GM19463 (cell line): ENCODE results near the gene AKAP10.
"Not testable (repeated sequence)": the region's sequence is repeated elsewhere in the genome, so short reads cannot be mapped to it uniquely, and the experiment has no call there.

ENCODE experiments used
- ATAC-seq: cut with Tn5 transposase; IDR thresholded peaks from one replicate; pipeline ENCODE4 v1.9.1; 2021; ENCODE audit warnings: mild to moderate bottlenecking, moderate library complexity; ENCODE audit not compliant: unreplicated experiment

The AKAP10 gene

DNA sequence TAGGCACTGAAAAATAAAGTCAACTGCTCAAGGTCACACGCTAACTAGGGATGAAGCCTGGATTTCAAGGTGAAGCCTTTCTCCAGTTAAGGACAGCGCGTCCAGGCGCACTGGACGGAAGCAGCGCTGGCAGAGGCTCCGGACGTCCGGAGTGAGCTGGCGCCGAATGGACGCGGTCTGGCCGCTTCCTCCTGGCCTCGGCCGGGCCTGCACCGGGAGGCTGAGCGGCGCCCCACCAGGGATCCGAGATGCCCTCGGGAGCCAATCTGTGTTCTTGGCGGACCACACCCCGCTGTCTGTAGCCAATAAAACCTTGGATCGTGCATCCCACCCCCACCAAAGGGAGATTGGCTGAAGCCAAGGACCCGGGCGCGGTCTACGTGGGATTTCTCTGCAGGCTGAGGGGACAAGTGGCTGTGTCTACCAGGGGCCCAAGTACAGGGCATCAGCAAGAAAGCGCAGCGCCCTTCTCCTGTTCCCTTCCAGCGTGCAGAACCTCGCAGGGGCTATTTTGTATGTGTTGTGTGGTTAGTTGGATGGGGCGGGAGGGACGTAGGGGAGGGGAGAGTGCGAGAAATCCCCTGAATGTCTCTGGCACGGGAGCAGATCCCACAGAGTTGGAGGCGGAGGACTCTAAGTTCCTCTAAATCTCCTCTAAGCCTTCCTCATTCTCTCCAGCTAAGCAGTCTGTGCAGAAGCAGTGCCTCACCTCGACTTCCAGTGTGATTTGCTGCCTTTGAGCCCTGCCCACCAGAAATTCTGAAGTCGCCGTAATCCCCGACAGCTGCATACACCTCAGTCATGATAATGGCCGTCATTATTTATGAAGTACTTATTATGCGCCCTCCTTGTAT lies 2.5 kb upstream of the AKAP10 start:
- ATAC-seq = no peak

DNA sequence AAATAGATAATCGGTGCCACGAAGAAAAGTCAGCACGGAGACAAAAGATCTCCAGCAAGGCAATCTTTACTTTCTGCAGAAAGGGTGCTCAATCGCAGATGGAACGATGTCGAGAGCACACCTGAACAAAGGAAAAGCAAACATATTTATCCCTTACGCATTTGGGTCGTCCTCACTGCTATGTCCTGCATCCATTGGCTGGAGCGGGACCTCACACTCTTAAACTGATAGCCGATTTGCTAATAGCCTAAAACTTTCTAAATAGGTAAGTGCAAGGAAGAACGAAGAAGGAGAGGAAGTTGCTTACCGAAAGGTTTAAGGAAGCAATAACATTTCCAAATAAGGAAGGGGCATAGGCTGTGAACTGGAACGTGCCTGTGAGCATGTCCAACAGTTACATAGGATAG lies 1.2 kb upstream of the AKAP10 start:
- ATAC-seq = no peak

DNA sequence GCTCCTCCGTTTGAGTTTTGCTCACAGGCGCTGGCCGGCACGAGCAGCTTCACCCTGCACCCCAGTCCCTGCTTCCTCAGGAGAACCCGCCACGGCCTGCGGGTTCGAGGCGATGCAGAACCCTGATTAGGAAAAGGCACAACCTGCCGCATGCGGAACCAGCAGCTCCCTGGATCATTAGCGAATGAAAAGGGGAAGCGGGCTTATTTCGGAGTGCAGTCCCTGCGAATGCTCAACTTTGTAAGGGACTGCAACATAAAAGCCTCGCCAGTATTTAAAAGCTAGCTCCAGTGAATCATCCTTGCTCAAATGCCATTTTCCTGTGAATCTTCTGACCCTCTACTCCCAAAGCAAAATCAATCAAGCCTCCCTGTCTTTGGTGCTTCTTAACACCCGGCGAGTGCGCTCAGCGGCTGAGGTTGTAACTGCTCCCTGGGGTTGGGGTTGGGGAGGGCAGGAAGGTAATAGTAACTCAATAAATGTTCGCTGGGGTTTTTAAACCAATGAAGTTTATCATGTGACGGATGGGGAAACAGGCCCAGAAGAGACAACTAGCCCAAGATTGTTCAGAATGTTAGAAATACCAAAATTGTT lies 678 bp upstream of the AKAP10 start:
- ATAC-seq = peak; percentile 30

DNA sequence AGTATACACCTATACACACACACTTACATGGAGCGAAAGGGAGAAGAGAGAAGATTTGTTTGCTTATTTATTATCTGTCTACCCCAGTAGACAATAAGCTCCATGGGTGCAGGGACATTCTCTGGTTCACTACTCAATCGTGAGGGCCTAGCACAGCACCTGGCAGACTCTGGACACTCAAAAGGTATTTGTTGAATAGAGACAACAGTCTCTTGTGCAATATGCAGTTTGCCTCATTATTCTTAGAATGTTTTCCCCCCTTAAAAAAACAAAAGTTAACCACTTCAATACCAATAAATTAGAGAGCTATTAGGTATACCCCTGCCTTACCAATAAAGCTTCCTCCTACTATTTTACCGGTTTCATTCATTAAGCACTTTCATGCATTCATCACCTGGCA lies 2.0 kb downstream of the AKAP10 start:
- no peak for ATAC-seq

DNA sequence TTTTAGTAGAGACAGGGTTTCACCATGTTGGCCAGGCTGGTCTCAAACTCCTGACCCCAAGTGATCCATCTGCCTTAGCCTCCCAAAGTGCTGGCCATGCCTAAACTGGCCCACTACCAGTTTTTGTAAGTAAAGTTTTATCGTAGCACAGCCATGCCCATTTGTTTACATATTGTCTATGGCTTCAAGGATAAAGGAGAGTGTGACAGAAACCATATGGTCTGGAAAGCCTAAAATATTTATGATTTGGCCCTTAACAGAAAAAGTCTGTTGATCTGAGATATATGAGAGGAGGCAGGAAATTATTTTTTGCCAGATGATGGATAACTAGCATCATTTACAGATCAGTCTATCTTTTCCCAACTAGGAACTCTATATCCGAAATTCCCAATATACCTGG lies 4.5 kb downstream of the AKAP10 start:
- no peak for ATAC-seq

DNA sequence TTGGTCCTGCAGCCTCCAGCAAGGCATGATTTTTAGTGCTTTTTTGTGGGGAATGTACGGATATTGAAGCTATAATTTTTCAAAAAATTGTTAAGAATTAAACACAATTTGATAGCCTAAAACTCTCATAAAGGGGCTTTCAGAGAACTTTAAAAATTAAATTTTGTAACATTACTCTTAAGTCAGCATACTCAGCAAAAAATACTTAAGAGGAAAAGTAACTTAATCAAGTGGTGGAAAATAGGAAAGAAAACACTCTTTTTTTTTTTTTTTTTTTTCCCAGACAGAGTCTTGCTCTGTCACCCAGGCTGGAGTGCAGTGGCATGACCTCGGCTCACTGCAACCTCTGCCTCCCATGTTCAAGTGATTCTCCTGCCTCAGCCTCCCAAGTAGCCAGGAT lies 14.7 kb downstream of the AKAP10 start:
- not testable (repeated sequence) for ATAC-seq

DNA sequence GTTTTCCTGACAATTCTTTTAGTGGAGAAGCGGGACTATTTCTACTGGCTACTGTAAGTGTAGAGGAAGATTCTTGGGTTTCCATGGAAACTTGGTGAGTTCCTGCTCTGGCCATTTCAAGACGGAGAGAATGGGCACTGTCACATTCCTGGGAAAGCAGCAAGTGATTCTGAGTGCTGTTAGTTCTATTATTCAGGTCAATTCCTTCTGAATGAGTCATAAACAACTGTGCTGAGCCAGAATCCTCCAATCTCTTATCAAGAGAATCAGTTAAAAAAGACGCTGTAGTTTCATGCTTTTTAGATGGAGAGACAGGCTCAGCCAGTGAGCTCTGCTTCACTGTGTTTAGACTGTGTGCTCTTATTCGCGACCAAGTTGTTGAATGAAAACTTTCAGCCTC lies 19.6 kb downstream of the AKAP10 start:
- ATAC-seq = no peak

DNA sequence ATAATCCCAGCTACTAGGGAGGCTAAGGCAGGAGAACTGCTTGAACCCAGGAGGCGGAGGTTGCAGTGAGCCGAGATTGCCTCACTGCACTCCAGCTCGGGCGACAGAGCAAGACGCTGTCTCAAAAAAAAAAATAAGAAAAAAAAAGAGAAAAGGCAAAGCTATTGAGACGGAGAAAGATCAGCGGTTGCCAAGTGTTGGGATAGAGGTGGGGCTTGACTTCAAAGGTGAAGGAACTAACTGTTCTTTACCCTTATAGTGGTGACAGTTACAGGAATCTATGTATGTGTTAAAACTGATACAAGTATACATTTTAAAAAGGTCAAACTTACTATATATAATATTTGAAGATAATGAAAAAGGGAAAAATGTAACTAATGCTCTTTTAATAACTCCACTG lies 22.5 kb downstream of the AKAP10 start:
- no peak for ATAC-seq

DNA sequence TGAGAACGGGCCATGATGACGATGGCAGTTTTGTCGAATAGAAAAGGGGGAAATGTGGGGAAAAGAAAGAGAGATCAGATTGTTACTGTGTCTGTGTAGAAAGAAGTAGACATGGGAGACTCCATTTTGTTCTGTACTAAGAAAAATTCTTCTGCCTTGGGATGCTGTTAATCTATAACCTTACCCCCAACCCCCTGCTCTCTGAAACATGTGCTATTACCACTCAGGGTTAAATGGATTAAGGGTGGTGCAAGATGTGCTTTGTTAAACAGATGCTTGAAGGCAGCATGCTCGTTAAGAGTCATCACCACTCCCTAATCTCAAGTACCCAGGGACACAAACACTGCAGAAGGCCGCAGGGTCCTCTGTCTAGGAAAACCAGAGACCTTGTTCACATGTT lies 26.2 kb downstream of the AKAP10 start:
- not testable (repeated sequence) for ATAC-seq

DNA sequence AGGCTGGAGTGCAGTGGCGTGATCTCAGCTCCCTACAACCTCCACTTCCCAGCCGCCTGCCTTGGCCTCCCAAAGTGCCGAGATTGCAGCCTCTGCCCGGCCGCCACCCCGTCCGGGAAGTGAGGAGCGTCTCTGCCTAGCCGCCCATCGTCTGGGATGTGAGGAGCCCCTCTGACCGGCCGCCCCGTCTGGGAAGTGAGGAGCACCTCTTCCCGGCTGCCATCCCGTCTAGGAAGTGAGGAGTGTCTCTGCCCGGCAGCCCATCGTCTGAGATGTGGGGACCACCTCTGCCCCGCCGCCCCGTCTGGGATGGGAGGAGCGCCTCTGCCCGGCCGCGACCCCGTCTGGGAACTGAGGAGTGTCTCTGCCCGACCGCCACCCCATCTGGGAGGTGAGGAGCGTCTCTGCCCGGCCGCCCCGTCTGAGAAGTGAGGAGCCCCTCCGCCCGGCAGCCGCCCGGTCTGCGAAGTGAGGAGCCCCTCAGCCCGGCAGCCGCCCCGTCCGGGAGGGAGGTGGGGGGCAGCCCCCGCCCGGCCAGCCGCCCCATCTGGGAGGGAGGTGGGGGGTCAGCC lies 26.9 kb downstream of the AKAP10 start:
- ATAC-seq = not testable (repeated sequence)

DNA sequence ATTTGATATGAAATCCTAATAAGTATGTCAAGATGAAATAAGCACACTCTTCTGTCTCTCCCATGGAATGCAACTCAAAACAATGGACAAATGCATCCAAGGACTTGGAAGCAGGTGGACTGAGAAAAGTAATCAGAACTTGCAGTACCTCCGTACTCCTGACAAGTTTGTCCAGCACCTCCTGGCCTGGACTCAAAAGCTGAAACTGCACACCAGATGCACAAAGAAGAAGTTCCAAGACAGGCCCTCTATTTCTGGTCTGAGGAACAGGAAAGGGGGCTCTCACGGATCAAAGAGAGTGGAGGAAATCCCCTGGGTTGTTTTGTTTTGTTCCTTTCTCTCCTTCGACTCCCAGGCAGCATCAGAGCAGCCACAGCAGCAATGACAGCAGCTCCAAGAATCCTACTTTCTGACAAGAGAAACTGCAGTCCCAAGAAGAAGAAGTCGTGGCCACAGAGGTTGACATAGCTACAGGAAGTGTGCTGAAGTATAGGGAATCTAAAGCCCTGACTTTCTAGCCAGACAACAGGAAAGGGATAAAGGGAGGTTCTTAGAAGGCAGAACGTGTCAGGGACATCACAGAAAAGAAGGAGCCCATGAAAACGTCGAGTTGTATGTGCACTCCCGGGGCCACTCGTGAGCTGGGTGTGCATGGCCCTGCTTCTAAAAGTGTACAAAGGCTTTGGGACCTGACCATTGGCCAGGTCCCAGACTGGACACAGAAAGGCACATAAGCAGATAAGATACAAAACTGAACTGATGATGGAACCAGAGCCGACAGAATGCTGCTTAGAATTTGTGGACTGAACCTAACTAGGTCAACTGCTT lies 29.3 kb downstream of the AKAP10 start:
- no peak for ATAC-seq

DNA sequence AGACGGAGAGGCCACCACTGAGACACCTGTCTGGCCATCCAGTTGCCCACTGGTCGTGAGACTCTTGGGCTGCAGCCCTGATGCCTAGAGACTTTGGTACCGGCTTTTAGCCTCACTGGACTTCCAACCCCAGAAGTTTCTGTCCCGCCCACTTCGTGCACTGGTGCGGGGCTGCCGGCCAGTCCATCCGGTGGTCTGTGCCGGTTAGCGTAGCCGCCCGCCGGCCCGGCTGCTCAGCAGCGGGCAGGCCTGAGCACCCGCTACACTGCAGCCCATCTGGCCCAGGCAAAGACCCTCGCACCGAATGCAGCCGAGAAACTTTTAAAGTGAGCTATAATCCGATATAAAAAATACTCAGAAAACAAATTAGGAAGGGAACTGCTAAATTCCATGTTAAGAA lies 30.7 kb downstream of the AKAP10 start:
- no peak for ATAC-seq

DNA sequence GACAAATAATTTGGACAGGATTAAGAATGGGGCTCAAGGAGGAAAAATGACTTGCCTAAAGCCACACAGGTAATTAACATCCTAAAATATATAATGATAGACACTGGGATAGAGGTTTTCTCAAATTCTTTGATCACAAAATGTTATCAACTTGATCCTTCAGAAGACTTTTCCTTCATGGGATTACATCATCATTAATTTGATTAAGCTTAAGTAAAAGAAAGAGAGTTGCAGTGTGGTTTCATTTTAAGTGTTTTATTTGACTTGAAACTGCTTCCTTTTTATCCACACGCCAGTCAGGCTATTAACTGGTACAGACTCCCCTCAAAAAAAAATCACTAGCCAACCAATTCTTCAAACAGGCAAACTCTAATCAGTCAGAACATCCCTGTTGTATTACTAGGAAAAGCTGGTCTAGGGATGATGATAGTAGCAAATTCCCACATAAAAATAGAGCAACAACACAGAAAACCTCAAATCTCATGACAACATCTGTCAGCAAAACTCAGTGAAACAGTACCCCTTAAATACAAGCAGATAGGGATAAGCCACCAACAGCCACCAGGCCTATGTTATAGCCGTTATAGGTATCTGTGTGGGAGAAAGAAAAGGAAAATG lies 32.5 kb downstream of the AKAP10 start:
- ATAC-seq = no peak

DNA sequence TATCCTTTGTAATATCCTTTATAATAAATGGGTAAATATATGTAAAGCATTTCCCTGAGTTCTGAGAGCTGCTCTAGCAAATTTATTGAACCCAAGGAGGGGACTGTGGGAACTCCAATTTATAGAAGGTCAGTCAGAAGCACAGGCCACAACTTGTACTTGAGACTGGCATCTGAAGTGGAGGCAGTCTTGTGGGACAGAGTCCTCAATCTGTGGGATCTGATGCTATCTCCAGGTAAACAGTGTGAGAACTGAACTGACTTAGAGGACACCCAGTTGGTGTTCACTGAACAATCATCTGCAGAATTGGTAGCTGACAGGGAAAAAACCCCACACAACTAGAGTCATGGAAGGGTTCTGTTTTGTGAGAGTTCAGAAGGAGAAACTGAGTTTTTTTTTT lies 34.0 kb downstream of the AKAP10 start:
- ATAC-seq = no peak

DNA sequence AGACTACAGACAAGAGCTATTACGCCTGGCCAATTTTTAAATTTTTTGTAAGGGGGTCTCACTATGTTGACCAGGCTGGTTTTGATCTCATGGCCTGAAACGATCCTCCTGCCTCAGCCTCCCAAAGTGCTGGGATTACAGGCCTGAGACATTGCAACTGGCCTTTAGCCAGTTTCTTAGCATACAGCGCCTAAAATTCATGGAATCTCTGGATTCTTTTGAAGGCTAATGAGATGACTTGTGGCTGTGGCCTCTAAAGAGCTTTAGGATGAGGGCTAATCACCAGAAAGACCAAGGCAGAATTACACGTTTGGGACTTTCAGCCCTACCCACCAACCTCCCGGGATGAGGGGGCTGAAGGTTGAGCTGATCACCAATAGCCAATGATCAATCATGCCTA lies 34.6 kb downstream of the AKAP10 start:
- no peak for ATAC-seq

DNA sequence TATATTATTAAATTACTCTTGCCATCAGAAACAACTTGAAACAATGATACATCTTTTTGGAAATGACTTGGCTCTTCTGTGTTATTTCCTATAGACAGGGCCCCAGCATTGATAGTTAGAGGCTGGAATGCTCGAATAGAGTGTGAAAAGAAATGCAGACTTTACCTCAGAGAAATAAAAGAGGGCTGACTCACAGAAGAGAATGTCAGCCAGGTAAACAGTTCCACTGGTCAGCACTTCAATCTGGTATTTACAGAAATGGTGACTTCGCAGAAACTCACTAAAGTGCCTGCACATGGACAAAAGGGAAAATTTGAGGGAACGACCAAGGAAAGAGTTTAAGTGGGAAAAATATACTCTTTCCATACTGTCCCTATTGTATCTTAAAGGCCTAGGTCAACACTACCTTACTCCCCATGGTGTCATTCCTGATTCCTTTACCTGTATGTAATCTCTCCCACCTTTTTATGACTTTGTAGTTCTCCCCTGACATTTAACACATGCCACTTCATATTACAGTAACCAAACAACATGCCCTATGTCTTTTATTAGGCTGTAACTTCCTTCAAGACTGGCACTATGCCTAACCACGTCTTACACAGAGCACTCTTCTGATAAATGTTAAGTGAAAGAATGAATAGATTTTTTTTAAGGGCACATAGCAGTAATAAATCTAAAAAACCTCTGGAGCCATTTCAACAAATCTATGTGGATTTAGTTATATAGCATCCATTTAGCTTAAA lies 36.7 kb downstream of the AKAP10 start:
- ATAC-seq = no peak

DNA sequence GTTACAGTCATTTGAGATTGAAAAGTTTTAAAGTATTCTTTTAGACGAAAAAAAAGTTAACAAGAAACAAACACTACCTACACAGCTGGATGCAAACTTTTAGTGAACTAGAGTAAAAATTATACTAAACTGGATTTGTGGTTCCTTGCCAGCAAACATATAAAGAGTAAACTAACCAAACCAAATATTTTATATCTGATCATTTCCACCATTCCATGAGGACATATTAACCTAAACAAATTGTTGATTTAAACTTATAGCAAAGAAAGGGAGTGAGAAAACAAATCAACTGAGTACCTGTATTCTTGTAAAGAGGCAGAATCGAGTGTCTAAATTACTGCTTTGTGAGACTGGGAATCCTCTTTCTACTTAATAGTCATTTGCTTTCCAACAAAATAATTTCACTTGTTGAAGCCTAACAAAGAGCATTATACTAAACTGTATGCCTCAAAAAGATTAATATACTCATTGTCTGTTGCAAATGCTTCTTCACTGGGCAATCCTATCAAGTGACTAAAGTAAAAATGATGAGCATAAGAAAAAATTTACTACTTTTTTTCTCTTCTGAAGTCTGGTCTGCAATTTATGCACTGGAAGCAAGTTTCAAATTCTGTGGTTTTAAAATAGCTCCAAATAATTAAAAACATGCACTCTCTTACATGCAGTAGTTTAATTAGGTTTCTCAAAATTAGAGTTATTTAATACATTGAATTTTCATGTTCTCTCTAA lies 37.5 kb downstream of the AKAP10 start:
- ATAC-seq = no peak

DNA sequence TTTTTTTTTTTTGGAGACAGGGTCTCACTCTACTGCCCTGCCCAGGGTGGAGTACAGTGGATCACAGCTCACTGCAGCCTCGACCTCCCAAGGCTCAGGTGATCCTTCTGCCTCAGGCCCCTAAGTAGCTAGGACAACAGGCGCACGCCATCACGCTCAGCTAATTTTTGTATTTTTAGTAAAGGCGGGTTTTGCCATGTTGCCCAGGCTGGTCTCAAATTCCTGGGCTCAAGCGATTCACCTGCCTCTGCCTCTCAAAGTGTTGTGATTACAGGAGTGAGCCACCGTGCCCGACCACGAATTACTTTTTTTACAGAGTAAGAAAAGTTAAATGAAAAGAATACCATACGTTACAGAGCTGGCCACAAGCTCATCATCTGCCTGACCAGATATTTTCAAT lies 38.9 kb downstream of the AKAP10 start:
- no peak for ATAC-seq

DNA sequence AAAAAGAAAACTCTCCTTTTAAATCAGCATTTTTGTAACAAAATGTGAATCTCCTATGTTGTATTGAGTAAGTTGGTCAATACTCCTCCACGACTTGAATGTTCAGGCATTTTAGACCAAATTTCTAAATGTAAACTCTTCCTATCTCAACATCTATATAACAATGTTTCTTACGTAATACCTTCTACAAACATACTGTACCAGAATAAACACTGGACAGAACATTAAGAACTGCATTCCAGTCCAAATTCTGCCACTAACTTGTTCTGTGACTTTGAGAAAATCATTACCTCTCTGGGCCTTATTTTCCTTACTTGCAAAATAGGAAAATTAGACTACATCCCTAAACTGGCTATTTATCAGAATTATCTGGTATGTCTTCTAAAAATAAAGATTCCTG lies 40.1 kb downstream of the AKAP10 start:
- no peak for ATAC-seq

DNA sequence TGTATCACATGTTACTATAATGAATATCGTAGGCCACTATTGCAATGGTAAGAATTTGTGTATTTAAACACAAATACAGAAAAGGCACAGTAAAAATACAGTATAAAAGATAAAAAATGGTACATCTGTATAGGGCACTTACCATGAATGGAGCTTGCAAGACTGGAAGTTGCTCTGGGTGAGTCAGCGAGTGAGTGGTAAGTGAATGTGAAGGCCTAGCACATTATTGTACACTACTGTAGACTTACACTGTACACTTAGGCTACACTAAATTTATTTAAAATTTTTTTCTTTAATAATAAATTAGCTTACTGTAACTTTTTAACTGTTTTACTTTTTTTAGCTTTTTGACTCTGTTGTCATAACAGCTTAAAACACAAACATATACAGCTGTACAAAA lies 42.5 kb downstream of the AKAP10 start:
- no peak for ATAC-seq
